ENCODE measurements around the gene SUOX. TPM values are rescaled to one million over a fixed set of nuclear protein-coding genes. Genes with fewer than 3 reads are reported as not detected.

SUOX gene
- total RNA-seq, 1 donor from 2014 or later, result 12.9 TPM

DNA sequence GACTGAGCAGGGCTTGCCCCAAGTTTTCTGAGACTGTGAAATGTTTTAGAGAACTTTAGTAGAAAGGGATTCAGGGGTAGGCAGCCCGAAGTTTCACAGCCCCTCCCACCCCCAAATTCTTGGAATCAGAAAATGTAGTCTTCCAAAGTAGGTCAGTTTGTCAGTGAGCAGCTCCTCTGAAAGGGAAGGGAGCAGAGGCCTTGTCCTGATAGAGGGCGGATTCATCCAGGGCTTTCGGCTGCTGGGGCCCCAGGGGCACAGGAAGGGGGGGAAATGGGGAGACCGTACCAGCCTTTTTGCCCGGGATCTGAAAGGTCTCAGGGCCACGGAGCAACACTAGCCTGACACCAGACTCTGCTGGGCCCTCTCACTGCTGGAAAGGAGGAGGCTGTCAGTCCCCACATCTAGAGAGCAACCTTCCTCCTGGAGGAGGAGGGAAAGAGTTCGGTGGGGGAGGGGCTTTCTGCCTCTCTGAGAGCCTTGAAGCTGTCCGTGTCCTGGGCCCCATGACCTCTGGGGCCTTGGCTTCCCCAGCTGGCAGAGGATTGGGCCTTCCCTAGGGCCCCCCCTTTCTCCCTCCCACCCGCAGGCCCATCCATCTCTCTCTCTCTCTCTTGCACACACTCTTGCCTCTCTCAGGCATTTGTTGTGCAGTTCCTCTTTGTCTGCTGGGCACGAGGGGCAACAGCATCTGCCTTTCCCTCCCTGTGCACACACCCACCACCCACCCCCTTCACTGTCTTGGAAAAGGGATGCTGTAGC lies 23.5 kb downstream of the SUOX start, which contains the start of gene IKZF4:
Gene IKZF4 (plus strand): TSS at position 621 of the 762 bp plus-strand sequence. CDS start 451 bp downstream, outside the sequence.
- TF ChIP-seq CTCF (conservative IDR thresholded peaks at IDR 0.05; ENCODE audit: low read depth, low read length), result no peak
- DNase-seq (ENCODE audit: low read depth), result no peak
- H3K4me3 ChIP-seq (ENCODE audit: low read depth, low read length), result peak within 1 kb of the TSS; percentile 7

DNA sequence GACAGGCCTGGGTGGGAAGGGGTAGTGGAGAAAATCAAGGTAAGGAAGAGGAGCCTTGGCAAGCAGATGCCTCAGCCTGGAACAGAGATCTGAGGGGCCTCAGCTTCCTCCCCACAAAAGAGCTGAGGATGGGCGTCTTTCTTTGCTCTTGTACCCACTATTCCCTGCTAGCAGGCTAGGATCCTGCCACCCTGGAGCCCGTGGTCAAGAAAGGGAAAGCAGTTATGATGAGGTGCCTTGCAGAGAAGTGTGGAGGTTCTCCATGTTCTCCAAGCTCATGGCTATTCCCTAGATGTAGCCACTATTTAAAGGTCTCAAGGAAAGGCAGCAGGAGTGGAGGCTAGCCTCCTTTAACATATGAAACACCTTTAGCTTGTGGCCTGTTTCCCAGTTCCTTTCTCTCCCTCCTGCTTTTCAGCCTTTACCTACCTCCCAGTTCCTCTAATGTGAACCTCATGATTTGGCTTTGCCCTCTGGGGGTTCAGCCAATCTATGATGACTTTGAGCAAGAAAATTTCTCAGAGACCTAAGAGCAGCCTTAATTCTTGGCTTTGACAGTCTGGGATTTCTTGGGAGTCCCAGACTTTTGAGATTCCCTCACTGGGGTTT lies 24.9 kb downstream of the SUOX start:
- no peak for DNase-seq (ENCODE audit: low read depth)
- H3K4me3 ChIP-seq (ENCODE audit: low read depth, low read length), result no peak overlapping the region
- TF ChIP-seq CTCF (conservative IDR thresholded peaks at IDR 0.05; ENCODE audit: low read depth, low read length), result no peak

GRCh38 chr12:56028511-56029165 lies 31.6 kb downstream of the SUOX start:
- DNase-seq (ENCODE audit: low read depth), result no peak
- TF ChIP-seq CTCF (conservative IDR thresholded peaks at IDR 0.05; ENCODE audit: low read depth, low read length), result no peak
- H3K4me3 ChIP-seq (ENCODE audit: low read depth, low read length), result no peak overlapping the region

GRCh38 chr12:56029166-56029519 lies 32.1 kb downstream of the SUOX start:
- no peak overlapping the region for H3K4me3 ChIP-seq (ENCODE audit: low read depth, low read length)
- no peak for DNase-seq (ENCODE audit: low read depth)
- TF ChIP-seq CTCF (conservative IDR thresholded peaks at IDR 0.05; ENCODE audit: low read depth, low read length), result no peak

GRCh38 chr12:56029666-56030293 lies 32.7 kb downstream of the SUOX start:
- H3K4me3 ChIP-seq (ENCODE audit: low read depth, low read length), result no peak overlapping the region
- no peak for DNase-seq (ENCODE audit: low read depth)
- TF ChIP-seq CTCF (conservative IDR thresholded peaks at IDR 0.05; ENCODE audit: low read depth, low read length), result peak; percentile 89

- TF ChIP-seq CTCF (conservative IDR thresholded peaks at IDR 0.05; ENCODE audit: low read depth, low read length), result no peak
- H3K4me3 ChIP-seq (ENCODE audit: low read depth, low read length), result no peak overlapping the region
- DNase-seq (ENCODE audit: low read depth), result no peak
Measured at GRCh38 chr12:56031987-56032386, 34.9 kb downstream of the SUOX start.

Measured in epithelial cell of proximal tubule (primary cell).